AG09309 (cell line): Measurements from ENCODE around the gene SYTL5.

Experiments
- DNase-seq: peaks from one replicate; pipeline ENCODE4 v3.0.0-alpha.2; 2010; ENCODE audit warnings: low read depth
- H3K4me3 ChIP-seq: 2 replicates; pipeline ENCODE4 v1.5.1; 2011; ENCODE audit warnings: mild to moderate bottlenecking, low read depth, low read length, moderate library complexity; ENCODE audit not compliant: control insufficient read depth
- TF ChIP-seq, protein P1 (sequence below): IDR thresholded peaks from 2 replicates; pipeline ENCODE4 v1.5.1; 2011; ENCODE audit warnings: mild to moderate bottlenecking, low read depth, low read length, inconsistent platforms; ENCODE audit not compliant: insufficient read depth, control insufficient read depth; ENCODE audit errors: missing control alignments

The SYTL5 gene

DNA sequence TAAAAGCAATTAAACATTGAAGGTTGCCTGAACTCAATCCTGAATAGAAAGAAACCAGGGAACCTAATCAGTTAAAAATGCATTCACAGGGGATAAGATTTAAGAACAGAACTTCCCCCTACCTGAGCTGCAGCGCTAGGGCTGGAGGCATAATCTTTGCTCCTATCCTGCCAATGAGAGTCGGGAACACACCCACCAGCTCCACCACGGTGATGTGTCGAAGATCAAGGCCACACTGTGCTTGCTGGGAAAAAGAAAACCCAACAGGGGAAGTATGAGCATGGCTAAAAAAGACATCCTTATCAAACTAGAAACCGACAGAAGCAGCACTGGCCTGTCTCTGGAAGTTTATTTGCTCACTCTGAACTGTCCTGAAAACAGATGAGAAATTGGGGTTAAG, 148.0 kb downstream of the SYTL5 start:
- TF ChIP-seq, protein P1, sequence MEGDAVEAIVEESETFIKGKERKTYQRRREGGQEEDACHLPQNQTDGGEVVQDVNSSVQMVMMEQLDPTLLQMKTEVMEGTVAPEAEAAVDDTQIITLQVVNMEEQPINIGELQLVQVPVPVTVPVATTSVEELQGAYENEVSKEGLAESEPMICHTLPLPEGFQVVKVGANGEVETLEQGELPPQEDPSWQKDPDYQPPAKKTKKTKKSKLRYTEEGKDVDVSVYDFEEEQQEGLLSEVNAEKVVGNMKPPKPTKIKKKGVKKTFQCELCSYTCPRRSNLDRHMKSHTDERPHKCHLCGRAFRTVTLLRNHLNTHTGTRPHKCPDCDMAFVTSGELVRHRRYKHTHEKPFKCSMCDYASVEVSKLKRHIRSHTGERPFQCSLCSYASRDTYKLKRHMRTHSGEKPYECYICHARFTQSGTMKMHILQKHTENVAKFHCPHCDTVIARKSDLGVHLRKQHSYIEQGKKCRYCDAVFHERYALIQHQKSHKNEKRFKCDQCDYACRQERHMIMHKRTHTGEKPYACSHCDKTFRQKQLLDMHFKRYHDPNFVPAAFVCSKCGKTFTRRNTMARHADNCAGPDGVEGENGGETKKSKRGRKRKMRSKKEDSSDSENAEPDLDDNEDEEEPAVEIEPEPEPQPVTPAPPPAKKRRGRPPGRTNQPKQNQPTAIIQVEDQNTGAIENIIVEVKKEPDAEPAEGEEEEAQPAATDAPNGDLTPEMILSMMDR: no peak
- no peak overlapping the region for H3K4me3 ChIP-seq
- no peak for DNase-seq

DNA sequence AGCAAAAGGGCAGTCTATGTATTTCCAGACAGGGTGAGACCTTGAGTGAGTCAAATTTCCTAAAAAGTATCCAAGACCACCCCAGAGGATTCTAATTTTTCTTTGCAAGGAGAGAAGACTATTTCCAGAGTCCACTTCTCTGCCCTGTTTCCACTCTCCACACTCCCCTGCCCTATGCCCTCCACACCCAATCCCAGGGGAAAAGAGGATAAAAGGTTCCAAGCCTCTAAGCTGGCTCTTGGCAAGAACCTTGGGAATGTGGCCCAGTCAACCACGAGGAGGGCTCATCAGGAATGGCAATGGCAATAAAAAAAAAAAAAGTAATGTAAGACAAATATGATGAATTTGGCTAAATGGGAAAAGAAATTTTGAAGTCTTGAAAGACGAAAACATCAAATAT, 148.5 kb downstream of the SYTL5 start:
- TF ChIP-seq, protein P1: no peak
- no peak for DNase-seq
- H3K4me3 ChIP-seq: no peak overlapping the region

DNA sequence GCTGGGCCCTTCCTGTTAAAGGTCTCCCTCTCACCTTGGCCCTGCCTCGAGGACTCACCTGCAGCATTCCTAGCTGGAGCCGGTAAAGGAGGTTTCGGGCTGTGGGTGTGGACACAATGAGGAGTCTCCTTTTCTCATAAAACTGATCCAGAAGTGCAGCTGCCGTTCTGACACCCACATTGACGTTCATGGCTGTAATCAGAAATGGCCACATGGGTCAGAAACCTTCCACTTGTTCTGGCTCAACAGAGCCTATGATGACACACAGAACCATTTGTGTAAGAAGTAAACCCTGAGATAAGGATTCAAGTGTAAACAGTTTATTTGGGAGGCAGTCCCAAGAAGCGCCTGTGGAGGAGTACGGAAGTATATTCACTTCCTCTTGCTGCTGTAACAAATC, 150.5 kb downstream of the SYTL5 start:
- TF ChIP-seq, protein P1: no peak
- H3K4me3 ChIP-seq: no peak overlapping the region
- no peak for DNase-seq

DNA sequence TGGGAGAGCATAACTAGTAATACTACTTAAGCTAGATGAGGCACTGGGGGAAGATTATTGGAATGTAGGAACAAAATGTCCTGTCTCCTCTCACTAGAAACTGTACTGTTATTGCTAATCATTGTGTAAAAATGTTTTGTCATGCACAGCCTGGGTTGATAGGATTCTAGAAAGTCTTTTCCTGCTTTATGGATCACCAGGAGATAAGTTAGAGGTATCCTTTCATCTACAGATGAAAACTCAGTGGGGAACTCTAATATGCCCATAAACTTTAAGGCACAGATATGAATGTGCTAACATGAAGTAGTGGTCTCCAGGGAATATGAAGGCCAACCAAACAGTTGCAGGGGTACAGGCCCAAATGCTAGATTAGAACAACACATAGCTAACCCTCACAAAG, 156.8 kb downstream of the SYTL5 start:
- DNase-seq: no peak
- H3K4me3 ChIP-seq: no peak overlapping the region
- TF ChIP-seq, protein P1: no peak

DNA sequence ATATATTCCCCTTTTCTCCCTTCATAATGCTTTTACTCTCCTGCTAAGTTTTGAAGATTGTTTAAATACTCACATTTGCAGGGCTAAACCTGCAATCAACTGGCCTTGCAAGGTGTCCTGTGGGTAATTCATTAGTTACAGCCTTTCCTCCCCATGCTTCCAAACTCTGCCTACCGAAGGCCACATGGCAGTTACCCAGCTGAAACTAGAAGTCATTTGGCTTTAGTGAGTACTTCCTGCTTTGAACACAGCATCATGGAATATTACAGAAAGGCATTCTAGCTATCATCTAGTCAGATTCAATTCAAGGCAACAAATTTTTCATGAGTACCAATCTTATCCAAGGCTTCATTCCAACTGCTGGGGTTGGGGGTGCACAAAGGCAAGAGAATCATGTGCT, 158.7 kb downstream of the SYTL5 start:
- TF ChIP-seq, protein P1: no peak
- no peak for DNase-seq
- H3K4me3 ChIP-seq: no peak overlapping the region

DNA sequence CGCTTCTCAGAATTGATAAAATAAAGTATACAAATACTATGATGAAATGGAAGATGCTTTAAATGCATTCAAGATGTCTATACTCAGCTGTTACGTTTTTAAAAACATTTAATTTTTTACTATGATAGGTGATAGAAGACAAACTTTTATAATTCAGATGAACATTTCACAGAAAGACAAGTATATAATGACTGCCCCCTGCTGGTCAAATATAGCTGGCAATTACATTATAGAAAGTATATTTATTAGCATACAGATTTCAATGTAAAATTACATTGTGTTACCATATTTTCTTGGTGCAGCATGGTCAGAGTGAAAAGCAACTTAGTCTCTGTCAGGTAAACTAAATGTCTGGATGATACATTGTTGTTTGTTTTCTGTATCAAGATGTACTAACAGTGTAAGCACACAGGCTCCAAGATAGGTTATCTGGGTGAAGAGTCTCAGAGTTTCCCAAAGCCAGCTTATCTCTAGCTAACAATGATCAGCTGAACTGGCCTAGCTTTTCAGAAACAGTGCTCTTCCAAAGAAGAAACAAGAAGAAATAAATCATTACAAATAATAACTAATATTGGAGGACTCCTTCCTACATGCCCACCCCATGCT, 160.2 kb downstream of the SYTL5 start:
- TF ChIP-seq, protein P1: peak; percentile 51
- no peak for DNase-seq
- no peak overlapping the region for H3K4me3 ChIP-seq

DNA sequence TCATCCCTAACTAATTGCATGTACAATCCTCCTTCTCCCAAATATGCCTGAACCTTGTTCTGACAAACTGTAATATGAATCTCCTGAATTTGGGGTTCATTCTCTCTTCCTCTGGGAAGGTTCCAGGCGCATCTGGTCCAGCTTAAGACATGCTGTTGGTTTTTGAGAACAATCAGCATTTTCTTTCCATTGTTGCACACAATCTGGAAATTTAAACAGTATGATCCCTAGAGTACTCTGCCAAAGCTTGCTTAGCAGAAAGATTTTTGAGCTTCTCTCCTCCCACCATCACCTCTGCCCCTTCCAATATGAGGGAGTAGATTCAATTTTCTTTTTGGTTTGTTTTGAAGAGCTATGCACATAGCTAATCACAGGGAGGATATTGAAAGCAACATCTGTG, 164.2 kb downstream of the SYTL5 start:
- H3K4me3 ChIP-seq: no peak overlapping the region
- TF ChIP-seq, protein P1: no peak
- DNase-seq: no peak
